IgD-negative memory B cell (primary cell): ENCODE data around the gene FXYD2. TPM values are rescaled to one million over a fixed set of nuclear protein-coding genes. Genes with fewer than 3 reads are reported as not detected.

Source experiments
- H3K27ac Mint-ChIP-seq, 3 donors: one replicate each; pipeline ENCODE4 v1.8.0; 2020 to 2022; ENCODE audit warnings: mild to moderate bottlenecking in 3 of 3, mixed read lengths in 3 of 3, moderate library complexity in 1 of 3
- H3K27me3 Mint-ChIP-seq: one replicate; pipeline ENCODE4 v1.8.0; 2021; ENCODE audit warnings: mixed read lengths
- H3K36me3 Mint-ChIP-seq: one replicate; pipeline ENCODE4 v1.8.0; 2020; ENCODE audit warnings: mild to moderate bottlenecking, mixed read lengths
- H3K4me1 Mint-ChIP-seq, 3 donors: one replicate each; pipeline ENCODE4 v1.8.0; 2020 to 2022; ENCODE audit warnings: mixed read lengths in 3 of 3, mild to moderate bottlenecking in 1 of 3
- H3K4me3 Mint-ChIP-seq, 4 donors: one replicate each; pipeline ENCODE4 v1.8.0; 2020 to 2022; ENCODE audit warnings: mild to moderate bottlenecking in 4 of 4, mixed read lengths in 4 of 4, moderate library complexity in 3 of 4
- H3K9me3 Mint-ChIP-seq, 3 donors: one replicate each; pipeline ENCODE4 v1.8.0; 2020 to 2021; ENCODE audit warnings: mixed read lengths in 3 of 3, mild to moderate bottlenecking in 1 of 3
- polyA plus RNA-seq: library from polyadenylated mRNA; unstranded; fragments of 300-500 nt; fragmentation: Illumina TruSeq; gene quantifications from one replicate; pipeline ENCODE4 v1.2.3, GENCODE V29; 2021

Gene FXYD2
- polyA plus RNA-seq, 1 donor from 2014 or later, result not detected

DNA sequence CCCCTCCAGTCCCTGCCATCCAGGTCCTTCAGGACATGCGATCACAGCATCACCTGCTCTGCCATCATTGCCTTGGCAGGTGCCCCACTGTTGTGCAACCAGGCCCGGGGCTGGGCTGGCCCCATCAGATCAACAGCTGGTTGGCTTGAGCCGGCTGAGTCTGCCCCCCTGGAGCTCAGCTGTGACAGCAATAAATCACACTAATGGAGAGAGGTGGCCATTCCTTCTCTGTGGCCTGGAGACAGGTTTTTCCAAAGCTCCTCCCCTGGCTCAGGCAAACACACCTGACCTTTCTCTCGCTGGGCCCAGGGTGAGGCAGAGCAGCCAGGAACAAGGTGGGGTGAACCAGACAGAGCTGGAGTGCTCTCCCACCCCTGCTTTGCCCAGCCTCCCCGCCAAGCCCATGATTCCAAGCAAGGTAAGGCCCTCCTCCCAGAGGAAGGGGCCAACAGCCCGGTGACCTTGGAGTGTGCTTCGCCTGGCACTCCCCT lies 8.9 kb upstream of the FXYD2 start:
- H3K4me3 Mint-ChIP-seq, result no peak overlapping the region
- peaks cover 0 to 4% (median 0%) of the 10 kb centered on the region in 3 donors for H3K4me1 Mint-ChIP-seq
- no peak overlapping the region for H3K27ac Mint-ChIP-seq
- H3K36me3 Mint-ChIP-seq, result no peaks in the 10 kb centered on the region
- H3K27me3 Mint-ChIP-seq, result peaks cover 19% of the 10 kb centered on the region
- H3K9me3 Mint-ChIP-seq, result peaks cover 0 to 2% (median 0%) of the 10 kb centered on the region in 3 donors

DNA sequence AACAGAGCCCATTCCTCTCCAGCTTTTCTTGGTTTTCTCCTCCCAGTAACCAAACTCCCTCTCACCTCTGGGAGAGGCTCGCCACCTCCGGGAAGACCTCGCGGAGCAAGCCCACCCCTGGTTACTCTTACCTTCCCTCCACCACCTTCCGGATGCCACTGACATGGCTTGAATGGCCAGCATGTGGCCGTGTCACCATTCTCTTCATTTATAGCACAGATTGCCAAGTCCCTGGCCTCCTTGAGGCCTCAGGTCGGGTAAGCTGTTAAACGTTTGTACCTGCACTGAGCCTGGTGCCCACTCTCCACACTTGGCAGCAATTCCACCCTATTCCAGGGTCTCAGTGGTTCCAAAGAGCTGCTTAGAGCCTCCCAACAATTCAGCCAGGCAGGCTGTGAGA lies 8.0 kb upstream of the FXYD2 start:
- H3K27ac Mint-ChIP-seq, result no peak overlapping the region
- no peak overlapping the region for H3K4me3 Mint-ChIP-seq
- H3K4me1 Mint-ChIP-seq, result peaks cover 4% of the 10 kb centered on the region in 3 donors
- H3K9me3 Mint-ChIP-seq, result peaks cover 0 to 2% (median 0%) of the 10 kb centered on the region in 3 donors
- no peaks in the 10 kb centered on the region for H3K36me3 Mint-ChIP-seq
- H3K27me3 Mint-ChIP-seq, result peaks cover 25% of the 10 kb centered on the region

DNA sequence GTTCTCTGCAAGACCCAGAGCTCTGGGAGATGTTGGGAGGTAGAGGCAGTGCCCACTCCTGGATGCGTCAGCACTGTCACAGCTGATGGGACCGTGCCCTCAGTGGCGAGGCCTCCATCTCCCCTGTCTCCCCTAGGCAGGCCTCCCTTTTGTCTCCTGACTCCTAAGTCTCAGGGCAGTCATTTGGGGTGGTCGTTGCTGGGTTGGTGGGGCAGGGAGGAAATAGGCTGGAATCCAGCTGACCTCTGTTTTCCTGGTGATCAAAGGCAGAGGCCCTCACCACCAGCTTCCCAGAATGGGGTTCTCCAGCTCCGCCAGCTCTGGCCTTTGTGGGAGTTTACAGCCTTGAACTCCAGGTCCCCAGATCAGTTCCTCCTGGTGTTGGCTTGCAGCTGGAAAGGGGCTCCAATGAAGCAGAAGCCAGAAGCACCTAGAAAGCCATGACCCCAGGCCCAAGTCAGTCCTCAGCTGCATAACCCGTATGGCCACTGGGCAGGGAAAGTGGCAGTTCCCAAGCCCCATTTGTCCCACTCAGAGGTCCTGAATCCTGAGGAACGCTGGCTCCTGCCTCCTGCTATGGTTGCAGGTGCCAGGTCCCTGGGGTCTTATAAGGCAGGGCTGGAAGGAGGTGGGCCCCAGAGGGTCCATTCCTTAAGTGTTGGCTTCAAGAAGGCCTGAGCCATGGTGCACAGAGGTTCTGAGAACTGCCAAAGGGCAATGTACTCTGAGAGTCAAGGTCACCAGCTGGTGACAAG lies 7.3 kb upstream of the FXYD2 start:
- Mint-ChIP-seq H3K27me3 (peaks cover 22% of the 10 kb centered on the region), H3K4me3 (no peak overlapping the region), H3K9me3 (peaks cover 0 to 2% (median 0%) of the 10 kb centered on the region in 3 donors), H3K4me1 (peaks cover 4 to 5% (median 5%) of the 10 kb centered on the region in 3 donors), H3K36me3 (no peaks in the 10 kb centered on the region), H3K27ac (no peak overlapping the region)

DNA sequence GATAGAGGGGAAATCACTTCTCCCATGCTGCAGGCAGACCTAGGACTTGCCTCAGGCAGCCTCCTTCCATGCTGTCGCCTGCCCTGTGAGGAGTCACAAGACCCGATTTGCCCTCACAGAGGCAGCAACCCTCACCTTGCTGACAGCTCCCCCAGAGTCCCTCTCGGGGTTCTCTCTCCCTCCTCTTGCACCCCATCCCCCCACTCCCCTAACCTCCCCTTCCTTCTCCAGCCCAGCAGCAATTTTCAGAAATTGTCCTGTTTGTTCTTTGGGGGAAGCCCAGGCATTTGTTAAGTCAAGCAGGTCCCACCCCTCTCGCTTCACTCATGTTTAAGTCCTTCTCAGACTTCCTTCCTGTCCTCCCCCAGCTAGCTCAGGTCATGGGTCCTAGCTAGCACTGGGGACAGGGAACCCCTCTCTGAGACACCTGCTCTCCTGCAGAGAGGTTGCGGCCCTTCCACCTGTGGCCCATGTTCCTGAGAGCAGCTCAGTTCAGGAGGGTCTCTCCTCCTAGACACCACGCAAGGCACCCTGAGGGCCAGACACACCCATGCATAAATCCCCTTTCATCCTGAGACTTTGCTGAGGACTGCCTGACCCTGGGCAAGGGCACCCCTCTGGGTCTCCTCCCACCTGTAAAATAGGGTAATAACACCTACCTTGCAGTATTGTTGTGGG lies 6.3 kb upstream of the FXYD2 start:
- H3K27ac Mint-ChIP-seq, result peak overlapping the region in 1 of 3 donors; percentile 76
- peaks cover 0 to 2% (median 0%) of the 10 kb centered on the region in 3 donors for H3K9me3 Mint-ChIP-seq
- H3K4me3 Mint-ChIP-seq, result no peak overlapping the region
- no peaks in the 10 kb centered on the region for H3K36me3 Mint-ChIP-seq
- H3K27me3 Mint-ChIP-seq, result peaks cover 19% of the 10 kb centered on the region
- H3K4me1 Mint-ChIP-seq, result peaks cover 4 to 5% (median 5%) of the 10 kb centered on the region in 3 donors

DNA sequence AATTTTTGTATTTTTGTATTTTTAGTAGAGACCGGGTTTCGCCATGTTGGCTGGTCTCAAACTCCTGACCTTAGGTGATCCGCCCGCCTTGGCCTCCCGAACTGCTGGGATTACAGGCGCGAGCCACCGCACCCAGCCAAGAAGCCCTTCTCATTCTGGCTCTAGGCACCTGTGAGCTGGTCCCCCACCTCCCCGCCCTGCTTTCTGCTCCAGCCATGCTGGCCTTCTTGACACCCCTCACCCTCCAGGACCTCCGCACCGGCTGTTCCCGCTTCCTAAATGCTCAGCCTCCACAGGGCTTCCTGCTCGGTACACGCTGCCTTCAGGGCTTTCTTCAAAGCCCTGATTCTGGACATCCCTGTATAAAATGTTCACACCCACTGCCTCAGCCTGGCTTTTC lies 5.5 kb upstream of the FXYD2 start:
- Mint-ChIP-seq H3K36me3 (no peaks in the 10 kb centered on the region), H3K9me3 (peaks cover 0 to 2% (median 0%) of the 10 kb centered on the region in 3 donors), H3K4me3 (no peak overlapping the region), H3K27ac (peak overlapping the region; percentile 51 to 73 (median 65)), H3K27me3 (peaks cover 19% of the 10 kb centered on the region), H3K4me1 (peaks cover 4 to 5% (median 5%) of the 10 kb centered on the region in 3 donors)

DNA sequence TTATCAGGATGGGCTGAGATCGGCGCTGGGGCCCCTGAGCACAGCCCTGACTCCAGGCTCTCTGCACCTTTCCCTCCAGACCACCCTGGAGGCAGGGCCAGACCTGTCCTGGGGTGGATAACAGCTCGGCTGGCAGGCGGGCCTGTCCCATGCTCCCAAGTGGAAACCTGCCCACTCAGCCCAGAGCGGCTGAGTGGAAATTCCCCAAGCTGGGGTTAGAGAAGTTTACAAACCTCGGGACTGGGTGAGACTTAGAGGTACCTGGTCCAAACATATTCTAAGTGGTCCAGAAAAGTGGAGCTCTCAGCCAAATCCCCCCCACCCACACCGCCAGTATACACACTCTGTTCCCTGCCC lies 4.8 kb upstream of the FXYD2 start:
- no peaks in the 10 kb centered on the region for H3K36me3 Mint-ChIP-seq
- no peak overlapping the region for H3K4me3 Mint-ChIP-seq
- peaks cover 21% of the 10 kb centered on the region for H3K27me3 Mint-ChIP-seq
- H3K4me1 Mint-ChIP-seq, result peaks cover 3 to 5% (median 5%) of the 10 kb centered on the region in 3 donors
- H3K9me3 Mint-ChIP-seq, result peaks cover 0 to 2% (median 0%) of the 10 kb centered on the region in 3 donors
- no peak overlapping the region for H3K27ac Mint-ChIP-seq

DNA sequence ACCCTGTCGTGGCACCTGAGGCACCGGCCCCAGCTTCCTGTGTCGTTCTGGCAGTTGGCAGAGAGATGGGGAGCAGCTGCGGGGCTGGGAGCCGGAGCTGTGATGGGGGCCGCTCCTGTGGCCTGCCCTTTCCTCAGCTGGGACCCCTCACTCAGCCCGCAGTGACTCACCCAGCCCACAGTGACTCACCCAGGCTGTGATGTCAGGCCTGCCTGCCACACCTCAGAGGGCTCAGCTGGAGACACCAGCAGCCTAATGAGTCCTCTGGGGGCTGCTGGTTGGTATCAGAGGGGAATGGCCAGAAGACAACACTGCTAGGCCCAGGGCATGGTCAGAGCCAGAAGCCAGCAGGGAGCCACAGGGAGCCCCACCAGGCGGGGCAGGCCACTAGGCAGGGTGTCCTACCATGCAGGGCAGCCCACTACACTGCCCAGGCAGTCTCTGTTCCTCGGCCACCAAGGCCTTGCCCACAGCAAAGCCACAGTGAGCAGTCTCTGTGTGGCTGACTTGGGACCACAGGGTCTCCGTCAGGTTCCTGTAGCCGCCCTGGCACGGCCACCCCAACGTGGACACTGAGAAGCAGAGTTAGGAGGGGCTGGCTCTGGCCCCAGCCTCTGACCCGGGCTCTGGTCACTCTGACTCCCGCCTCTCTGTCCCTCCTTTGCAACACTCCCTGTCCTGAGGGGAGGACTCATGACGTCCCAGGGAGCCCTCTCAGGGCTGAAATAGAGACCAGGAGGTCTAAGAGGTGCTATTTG lies 4.2 kb upstream of the FXYD2 start:
- no peaks in the 10 kb centered on the region for H3K36me3 Mint-ChIP-seq
- H3K27ac Mint-ChIP-seq, result no peak overlapping the region
- H3K4me1 Mint-ChIP-seq, result peaks cover 3 to 5% (median 5%) of the 10 kb centered on the region in 3 donors
- H3K9me3 Mint-ChIP-seq, result peaks cover 0 to 2% (median 0%) of the 10 kb centered on the region in 3 donors
- H3K4me3 Mint-ChIP-seq, result no peak overlapping the region
- H3K27me3 Mint-ChIP-seq, result peaks cover 22% of the 10 kb centered on the region

DNA sequence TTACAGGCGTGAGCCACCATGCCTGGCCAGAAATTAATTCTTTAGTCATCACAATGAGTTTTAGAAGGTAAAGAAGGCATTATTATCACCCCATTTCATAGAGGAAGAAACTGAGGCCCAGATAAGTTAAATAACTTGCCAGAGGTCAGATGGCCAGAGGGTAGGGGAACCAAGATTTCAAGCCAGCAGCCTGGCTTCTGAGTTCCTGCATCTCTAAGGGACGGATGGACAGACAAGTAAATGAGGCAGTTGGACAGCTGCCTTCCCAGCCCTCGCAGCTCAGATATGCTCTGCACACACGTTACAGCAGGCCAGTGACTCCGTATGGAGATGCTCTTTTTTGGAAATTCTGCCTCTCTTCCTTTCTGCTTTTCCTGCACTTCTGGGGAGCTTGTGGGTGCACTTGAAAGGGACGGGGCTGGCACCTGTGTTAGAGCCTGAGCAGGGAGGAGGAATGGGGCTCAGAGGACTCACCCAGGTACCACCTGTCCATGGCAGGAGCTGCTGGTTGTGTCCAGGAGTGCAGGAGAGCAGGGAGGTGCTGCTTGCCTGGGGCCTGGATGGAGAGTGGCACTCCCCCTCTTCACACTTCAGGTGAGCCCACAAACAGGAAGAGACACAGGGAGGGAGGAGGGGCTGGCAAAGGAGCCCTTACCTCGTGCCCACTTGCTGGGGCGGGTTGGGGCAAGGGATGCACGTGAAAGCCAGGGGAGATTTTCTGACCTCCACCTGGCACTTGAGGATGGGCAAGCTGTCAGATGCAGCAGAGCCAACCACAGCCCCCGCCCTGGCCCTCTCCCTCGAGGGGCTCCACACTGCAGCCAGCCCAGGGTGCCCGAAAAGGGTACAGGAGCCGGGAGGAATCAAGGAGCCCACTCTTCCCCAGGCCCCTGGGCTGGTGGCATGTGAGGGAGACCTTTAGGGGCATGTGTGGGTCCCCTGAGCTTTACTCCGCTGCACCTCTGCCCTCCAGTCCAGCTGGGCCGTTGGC lies 3.3 kb upstream of the FXYD2 start:
- Mint-ChIP-seq H3K36me3 (no peaks in the 10 kb centered on the region), H3K27me3 (peaks cover 22% of the 10 kb centered on the region), H3K4me3 (no peak overlapping the region), H3K9me3 (peaks cover 0 to 2% (median 0%) of the 10 kb centered on the region in 3 donors), H3K27ac (peak overlapping the region in 1 of 3 donors; percentile 76), H3K4me1 (peaks cover 3 to 11% (median 5%) of the 10 kb centered on the region in 3 donors)

DNA sequence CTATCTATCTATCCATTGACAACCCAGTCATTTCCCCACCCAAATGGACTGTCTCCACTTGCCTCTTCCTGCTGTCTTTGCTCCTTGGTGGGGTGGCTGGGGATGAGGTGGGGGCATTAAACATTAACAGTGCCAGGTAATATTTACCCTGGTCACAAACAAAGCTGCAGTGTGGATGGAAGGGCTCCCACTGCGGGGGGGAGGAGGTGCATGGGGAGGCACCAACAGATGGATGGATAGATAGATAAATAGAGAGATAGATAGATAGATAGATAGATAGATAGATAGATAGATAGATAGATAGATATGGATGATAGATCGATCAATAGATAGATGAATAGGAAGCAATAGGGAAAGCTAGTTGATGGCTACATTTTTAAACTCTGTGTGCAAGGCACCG lies 2.3 kb upstream of the FXYD2 start:
- Mint-ChIP-seq H3K4me3 (no peak overlapping the region), H3K27me3 (peaks cover 20% of the 10 kb centered on the region), H3K36me3 (no peaks in the 10 kb centered on the region), H3K4me1 (peaks cover 1 to 11% (median 5%) of the 10 kb centered on the region in 3 donors), H3K27ac (no peak overlapping the region), H3K9me3 (peaks cover 0 to 2% (median 0%) of the 10 kb centered on the region in 3 donors)

DNA sequence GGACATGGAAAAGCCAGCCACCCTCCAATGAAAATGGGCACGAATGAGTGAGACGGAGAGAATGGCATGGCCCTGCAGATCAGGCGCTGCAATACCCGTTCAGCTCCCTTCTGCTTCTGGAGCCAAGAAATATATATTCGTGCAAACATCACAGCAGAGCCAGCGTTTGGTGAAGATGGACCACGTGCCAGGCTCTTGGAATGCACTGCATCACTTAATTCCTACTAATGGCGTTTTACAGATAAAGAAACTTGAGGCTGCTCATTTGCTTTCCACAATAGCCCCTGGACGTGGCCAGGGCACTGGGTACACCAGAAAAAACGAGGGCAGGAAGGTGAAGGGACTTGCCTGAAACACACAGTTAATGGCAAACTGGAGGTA lies 1.6 kb upstream of the FXYD2 start:
- no peaks in the 10 kb centered on the region for H3K36me3 Mint-ChIP-seq
- H3K27me3 Mint-ChIP-seq, result peaks cover 22% of the 10 kb centered on the region
- H3K27ac Mint-ChIP-seq, result no peak overlapping the region
- H3K4me3 Mint-ChIP-seq, result no peak overlapping the region
- peaks cover 0 to 2% (median 0%) of the 10 kb centered on the region in 3 donors for H3K9me3 Mint-ChIP-seq
- peaks cover 1 to 11% (median 5%) of the 10 kb centered on the region in 3 donors for H3K4me1 Mint-ChIP-seq

DNA sequence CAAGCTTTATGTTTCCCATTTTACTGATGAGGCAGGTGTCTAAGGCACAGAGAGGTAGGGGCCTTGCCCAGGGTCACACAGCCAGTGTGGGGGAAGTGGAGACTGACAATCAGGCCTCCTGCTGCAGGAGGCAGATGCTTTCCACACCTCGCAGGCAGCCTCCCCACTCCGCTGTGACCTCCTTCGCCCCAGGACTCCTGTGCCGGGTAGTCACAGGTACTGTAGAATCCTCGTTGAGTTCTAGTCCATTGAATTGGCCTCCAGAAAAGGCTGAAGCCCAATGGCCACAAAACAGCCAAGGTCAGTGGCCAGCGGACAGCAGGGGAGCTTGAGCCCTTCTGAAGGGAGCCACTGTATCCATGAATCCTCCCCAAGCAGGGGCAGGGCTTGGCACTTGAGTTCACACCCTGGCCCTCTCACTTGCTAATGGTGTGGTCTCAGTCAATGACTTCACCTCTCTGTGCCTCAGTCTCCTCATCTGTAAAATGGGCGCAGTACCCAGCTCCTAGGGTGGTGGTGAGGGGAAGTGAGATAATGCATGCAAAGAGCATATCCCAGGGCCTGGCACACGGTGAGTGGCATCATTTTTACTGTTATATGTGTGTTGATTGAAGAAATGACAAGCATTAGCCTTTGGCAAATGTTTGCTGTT lies 1.1 kb upstream of the FXYD2 start:
- Mint-ChIP-seq H3K27me3 (peaks cover 18% of the 10 kb centered on the region), H3K9me3 (peaks cover 0 to 2% (median 0%) of the 10 kb centered on the region in 3 donors), H3K4me3 (no peak overlapping the region), H3K36me3 (no peaks in the 10 kb centered on the region), H3K4me1 (peaks cover 1 to 11% (median 5%) of the 10 kb centered on the region in 3 donors), H3K27ac (peak overlapping the region in 1 of 3 donors; percentile 53)

DNA sequence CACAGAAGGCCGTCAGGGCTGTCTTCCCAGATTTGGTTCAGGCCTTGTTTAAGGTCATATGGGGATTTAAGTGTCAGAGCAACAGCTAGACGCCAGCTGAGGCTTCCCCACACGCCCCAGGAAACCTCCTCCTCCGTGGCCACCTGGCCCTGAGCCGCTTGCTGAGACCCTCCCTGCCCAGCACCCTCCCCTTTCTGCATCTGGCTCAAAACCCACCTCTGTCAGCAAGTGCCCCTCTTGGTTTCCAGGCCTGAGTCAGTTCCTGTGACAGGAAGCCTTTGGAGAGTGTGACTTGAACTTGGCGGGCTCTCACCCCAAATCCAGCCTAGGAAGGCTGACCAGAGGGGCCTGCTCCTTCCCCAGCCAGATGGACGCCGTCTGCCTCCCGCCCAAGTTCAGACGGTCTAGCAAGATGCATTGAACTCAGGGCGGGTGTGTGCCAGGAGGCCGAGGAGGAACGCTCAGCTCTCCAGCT lies 561 bp downstream of the FXYD2 start:
- Mint-ChIP-seq H3K4me3 (no peak overlapping the region), H3K36me3 (no peaks in the 10 kb centered on the region), H3K4me1 (peaks cover 1 to 11% (median 5%) of the 10 kb centered on the region in 3 donors), H3K9me3 (no peaks in the 10 kb centered on the region), H3K27ac (no peak overlapping the region), H3K27me3 (peaks cover 14% of the 10 kb centered on the region)

DNA sequence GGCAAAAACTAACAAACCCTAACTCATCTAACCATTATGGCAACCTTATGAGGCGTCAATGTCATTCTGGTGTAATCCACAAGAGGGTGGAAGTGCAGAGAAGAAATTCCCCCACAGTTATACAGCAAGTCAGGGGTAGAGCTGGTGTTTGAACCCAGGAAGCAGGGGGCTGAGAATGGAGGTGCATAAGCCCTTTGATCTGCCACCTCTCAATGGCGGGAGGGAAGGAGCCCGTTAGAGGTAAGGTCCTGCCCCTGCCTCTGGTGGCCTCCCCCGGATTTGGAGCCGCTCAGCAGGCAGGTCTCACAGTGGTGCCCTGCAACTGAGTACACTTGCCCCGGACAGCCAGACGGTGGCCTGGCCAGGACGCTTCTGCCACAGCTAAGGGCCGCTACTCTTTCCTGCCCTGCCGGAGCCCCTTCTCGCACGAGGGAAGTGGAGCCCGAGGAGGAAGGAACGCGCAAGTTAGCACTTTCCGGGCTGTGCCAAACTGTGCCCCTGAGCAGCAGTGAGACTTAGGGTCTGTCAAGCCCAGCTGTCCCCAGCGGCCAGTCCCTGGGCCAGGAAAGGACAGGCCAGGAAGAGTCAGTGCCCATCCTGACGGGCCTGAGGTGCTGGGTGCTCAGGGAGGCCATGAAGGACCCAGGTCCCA lies 1.1 kb downstream of the FXYD2 start:
- no peaks in the 10 kb centered on the region for H3K36me3 Mint-ChIP-seq
- H3K4me1 Mint-ChIP-seq, result peaks cover 1 to 11% (median 5%) of the 10 kb centered on the region in 3 donors
- no peak overlapping the region for H3K4me3 Mint-ChIP-seq
- no peaks in the 10 kb centered on the region for H3K9me3 Mint-ChIP-seq
- H3K27me3 Mint-ChIP-seq, result peaks cover 14% of the 10 kb centered on the region
- no peak overlapping the region for H3K27ac Mint-ChIP-seq
